Endothelial cell of umbilical vein (primary cell): ENCODE measurements around the gene RTN4R. TPM values are rescaled to one million over a fixed set of nuclear protein-coding genes. Genes with fewer than 3 reads are reported as not detected.

ENCODE experiments used
- BruUV-seq: library from RNA; stranded (reverse); fragments of 400-500 nt; replicated peaks from 2 replicates; lab custom pipeline; 2021; lab: Mats Ljungman, UMichigan
- CTCF ChIA-PET: fragments of 300-600, 350-600 bp; sonication (Branson Sonifier 250); formaldehyde crosslinking; loops from one replicate; lab custom pipeline; 2021; ENCODE audit warnings: antibody characterized with exemption, inconsistent platforms; lab: Charles Lee
- POLR2A ChIA-PET: fragments of 300-600, 350-600 bp; sonication (Branson Sonifier 250); formaldehyde crosslinking; loops from one replicate; lab custom pipeline; 2021; ENCODE audit warnings: antibody characterized with exemption, inconsistent platforms; lab: Charles Lee
- DNase-seq: peaks from one replicate; pipeline ENCODE4 v3.0.0-alpha.2; 2011; ENCODE audit warnings: low read depth, low spot score
- FAIRE-seq: peaks from 2 replicates; lab custom pipeline; 2011; peaks lifted over from hg19 to GRCh38; lab: Jason Lieb, UNC
- H2AFZ ChIP-seq: 2 replicates; pipeline ENCODE4 v1.6.0; 2012; ENCODE audit warnings: low read depth, low read length, control low read depth, inconsistent platforms
- H3K27ac ChIP-seq: 2 replicates; pipeline ENCODE4 v1.5.1; 2011; ENCODE audit warnings: low read depth, mild to moderate bottlenecking, control low read depth, low read length, moderate library complexity; ENCODE audit not compliant: insufficient read depth
- H3K27me3 ChIP-seq, 2 experiments: 2 replicates each; pipeline versions ENCODE4 v1.6.0 to v1.6.1; 2011; ENCODE audit warnings: low read length in 2 of 2, mixed read lengths in 1 of 2; ENCODE audit not compliant: control insufficient read depth in 2 of 2, insufficient read depth in 2 of 2
- H3K36me3 ChIP-seq, 2 experiments: 2 replicates in 1 of 2; 3 replicates in 1 of 2; pipeline ENCODE4 v1.5.1; 2011; ENCODE audit warnings: low read length in 2 of 2, mild to moderate bottlenecking in 1 of 2, moderate library complexity in 1 of 2; ENCODE audit not compliant: control insufficient read depth in 2 of 2, insufficient read depth in 2 of 2; ENCODE audit errors: extremely low read depth in 1 of 2
- H3K4me1 ChIP-seq: 3 replicates; pipeline ENCODE4 v1.5.1; 2011; ENCODE audit warnings: mild to moderate bottlenecking, low read length; ENCODE audit not compliant: control insufficient read depth, insufficient read depth; ENCODE audit errors: extremely low read depth
- H3K4me2 ChIP-seq: 2 replicates; pipeline ENCODE4 v1.6.1; 2011; ENCODE audit warnings: low read length, control low read depth, mixed read lengths; ENCODE audit not compliant: insufficient read depth
- H3K4me3 ChIP-seq, 3 experiments: fragments of 200-600 bp in 1 of 3; sonication (generic), shearing (Covaris generic) in 1 of 3; replicated peaks in 1 of 3; 2 replicates each; pipeline ENCODE4 v1.5.1; 2011 to 2016; ENCODE audit warnings: control low read depth in 3 of 3, low read length in 3 of 3, mild to moderate bottlenecking in 2 of 3, inconsistent platforms in 1 of 3, low read depth in 1 of 3, moderate library complexity in 1 of 3; ENCODE audit not compliant: insufficient read depth in 1 of 3
- H3K79me2 ChIP-seq: 2 replicates; pipeline ENCODE4 v1.6.0; 2012; ENCODE audit warnings: low read length, inconsistent platforms; ENCODE audit not compliant: control insufficient read depth, insufficient read depth
- H3K9ac ChIP-seq: replicated peaks from 2 replicates; pipeline ENCODE3; 2011; ENCODE audit warnings: low read length, control low read depth; ENCODE audit not compliant: insufficient read depth; ENCODE audit errors: extremely low read depth
- H3K9me1 ChIP-seq: replicated peaks from 3 replicates; pipeline ENCODE4 v1.6.0; 2011; ENCODE audit warnings: mild to moderate bottlenecking, low read length; ENCODE audit not compliant: control insufficient read depth, insufficient read depth; ENCODE audit errors: extremely low read depth
- H3K9me3 ChIP-seq: replicated peaks from 2 replicates; pipeline ENCODE4 v1.5.1; 2012; ENCODE audit warnings: low read length, inconsistent platforms; ENCODE audit not compliant: control insufficient read depth, insufficient read depth
- H4K20me1 ChIP-seq: replicated peaks from 2 replicates; pipeline ENCODE3; 2011; ENCODE audit warnings: mild to moderate bottlenecking, low read length; ENCODE audit not compliant: control insufficient read depth, insufficient read depth; ENCODE audit errors: extremely low read depth
- CTCF ChIP-seq, 2 donors: IDR thresholded peaks; 1 replicate in 1 of 2; 2 replicates in 1 of 2; pipeline ENCODE4 v1.5.1; 2011; ENCODE audit warnings: low read length in 2 of 2, mild to moderate bottlenecking in 2 of 2, moderate library complexity in 2 of 2, control low read depth in 1 of 2, inconsistent platforms in 1 of 2, low read depth in 1 of 2; ENCODE audit not compliant: insufficient read depth in 1 of 2; ENCODE audit errors: extremely low read depth in 1 of 2
- EZH2 ChIP-seq: IDR thresholded peaks from 2 replicates; pipeline ENCODE4 v1.6.1; 2012; ENCODE audit warnings: borderline replicate concordance, low read depth, mild to moderate bottlenecking, moderate library complexity, low read length, inconsistent platforms; ENCODE audit not compliant: severe bottlenecking
- FOS ChIP-seq: IDR thresholded peaks from 2 replicates; pipeline ENCODE4 v1.6.1; 2011; ENCODE audit warnings: mild to moderate bottlenecking, low read length, moderate library complexity, borderline replicate concordance; ENCODE audit not compliant: insufficient read depth
- GATA2 ChIP-seq: IDR thresholded peaks from 2 replicates; pipeline ENCODE4 v1.7.0; 2011; ENCODE audit warnings: low read depth, mild to moderate bottlenecking, moderate library complexity, mixed read lengths, low read length; ENCODE audit not compliant: insufficient read length, insufficient read depth
- JUN ChIP-seq: IDR thresholded peaks from 2 replicates; pipeline ENCODE4 v1.6.1; 2011; ENCODE audit warnings: borderline replicate concordance, low read depth; ENCODE audit not compliant: insufficient read length, insufficient read depth
- MYC ChIP-seq: IDR thresholded peaks from one replicate; pipeline ENCODE4 v1.6.1; 2011; ENCODE audit warnings: mild to moderate bottlenecking, low read depth, low read length
- POLR2A ChIP-seq: IDR thresholded peaks from 2 replicates; pipeline ENCODE4 v1.6.1; 2012; ENCODE audit warnings: low read depth, mild to moderate bottlenecking, control low read depth, low read length
- POLR2AphosphoS5 ChIP-seq: IDR thresholded peaks from 2 replicates; pipeline ENCODE4 v1.6.1; 2012; ENCODE audit warnings: low read depth, mild to moderate bottlenecking, control low read depth, low read length, moderate library complexity; ENCODE audit not compliant: insufficient read depth
- dilution Hi-C: fragments of 300-500 bp; cut with MboI; formaldehyde crosslinking; loops from one replicate; pipeline ENCODE4 v1.15.0; 2019; ENCODE audit warnings: low sequenced_read_pairs; ENCODE audit not compliant: extremely low pct_ligation_motif_present
- intact Hi-C: fragments of 100-400 bp; cut with micrococcal nuclease; formaldehyde crosslinking; loops from one replicate; pipeline ENCODE4 v1.10.0; 2022
- polyA plus RNA-seq, 4 experiments: library from polyadenylated mRNA; depleted of rRNA in 3 of 4; stranded (reverse) in 3 of 4; unstranded in 1 of 4; fragments of >200 nt; gene quantifications; 2 replicates each; pipeline versions ENCODE4 v1.2.1 to v1.2.3, GENCODE V29; 2011 to 2012; ENCODE audit warnings: missing spikeins in 1 of 4
- total RNA-seq: library from RNA; stranded (reverse); gene quantifications from 2 replicates; pipeline ENCODE4 v1.2.3, GENCODE V29; 2021

RTN4R gene
- total and polyA plus RNA-seq, 2 donors (not counting 3 experiments of a cell fraction or from before 2014, with no cell fraction given) = 1.2 to 2.2 TPM

- peak overlapping the region; percentile 59 to 75 (median 70) for H3K4me3 ChIP-seq
- peak overlapping the region; percentile 62 for H3K27ac ChIP-seq
- H3K79me2 ChIP-seq = peaks cover 2% of the 10 kb centered on the region
- dilution Hi-C loops (no loop called here), intact Hi-C loops (loop anchor here (1.0 to 5.0 kb wide), 2 partner anchors 34 to 49 kb away; no protein-coding TSS in a partner anchor)
- BruUV-seq = TSS peak; percentile 76
- H3K9ac ChIP-seq = peak overlapping the region; percentile 65
- peak overlapping the region; percentile 77 for H2AFZ ChIP-seq
- no peaks in the 10 kb centered on the region for H3K27me3 ChIP-seq
- H3K4me1 ChIP-seq = peaks cover 35% of the 10 kb centered on the region
- H3K36me3 ChIP-seq = no peaks in the 10 kb centered on the region
- TF ChIP-seq POLR2A (peak; percentile 75), JUN (no peak)
- H3K9me1 ChIP-seq = no peaks in the 10 kb centered on the region
- FAIRE-seq = peak; percentile 93
- ChIA-PET POLR2A (no interaction called here), CTCF (interaction anchor here (0.8 to 1.2 kb wide), 2 partner anchors 33 to 52 kb away, joined by 3 to 4 read pairs; no protein-coding TSS in a partner anchor)
- no peaks in the 10 kb centered on the region for H3K9me3 ChIP-seq
- peak overlapping the region; percentile 53 for H3K4me2 ChIP-seq
- H4K20me1 ChIP-seq = no peaks in the 10 kb centered on the region
- DNase-seq = peak; percentile 71
Observed at GRCh38 chr22:20205964-20206708, 62.0 kb downstream of the RTN4R start.

GRCh38 chr22:20205464-20205963 lies 62.6 kb downstream of the RTN4R start:
- no TSS peak for BruUV-seq
- H3K4me3 ChIP-seq = no peak overlapping the region
- intact Hi-C loops = loop anchor here (5.0 kb wide), 1 partner anchor 48 kb away; no protein-coding TSS in a partner anchor
- H3K36me3 ChIP-seq = no peaks in the 10 kb centered on the region
- no peaks in the 10 kb centered on the region for H4K20me1 ChIP-seq
- DNase-seq (no peak), FAIRE-seq (no peak)
- H3K27ac ChIP-seq = no peak overlapping the region
- H3K4me2 ChIP-seq = no peak overlapping the region
- ChIA-PET POLR2A (no interaction called here), CTCF (interaction anchor here (0.8 to 1.2 kb wide), 2 partner anchors 33 to 53 kb away, joined by 3 to 4 read pairs; no protein-coding TSS in a partner anchor)
- no peaks in the 10 kb centered on the region for H3K9me3 ChIP-seq
- H3K27me3 ChIP-seq = no peaks in the 10 kb centered on the region
- H2AFZ ChIP-seq = peak overlapping the region; percentile 77
- H3K9ac ChIP-seq = no peak overlapping the region
- H3K4me1 ChIP-seq = peaks cover 35% of the 10 kb centered on the region
- H3K9me1 ChIP-seq = no peaks in the 10 kb centered on the region
- peaks cover 2% of the 10 kb centered on the region for H3K79me2 ChIP-seq
- TF ChIP-seq POLR2AphosphoS5 (no peak), MYC (no peak), EZH2 (no peak), CTCF (IDR thresholded peaks at IDR 0.05; ENCODE audit: extremely low read depth in 1 of 2, insufficient read depth in 1 of 2, low read depth in 1 of 2, low read length in 2 of 2) (no peak), FOS (no peak), JUN (no peak), GATA2 (no peak), POLR2A (no peak)
- dilution Hi-C loops = no loop called here
